ENCODE measurements around the gene GALK2. TPM values are rescaled to one million over a fixed set of nuclear protein-coding genes. Genes with fewer than 3 reads are reported as not detected.

Gene GALK2
- polyA plus RNA-seq, 3 donors from 2014 or later, result 8.8 to 25.1 (median 18.1) TPM

GRCh38 chr15:49212897-49213296, 42.9 kb downstream of the GALK2 start:
- H3K27me3 Mint-ChIP-seq (ENCODE audit: low read depth in 3 of 3), result no peaks in the 10 kb centered on the region
- no peak overlapping the region for H3K4me3 Mint-ChIP-seq
- peaks cover 47 to 51% (median 48%) of the 10 kb centered on the region in 3 donors for H3K36me3 Mint-ChIP-seq
- H3K4me1 Mint-ChIP-seq, result peaks cover 23 to 78% of the 10 kb centered on the region in 2 donors
- no peak overlapping the region for H3K27ac Mint-ChIP-seq
- H3K9me3 Mint-ChIP-seq, result peaks cover 5 to 33% (median 26%) of the 10 kb centered on the region in 6 donors
- no peak for DNase-seq

GRCh38 chr15:49215768-49216739, 46.0 kb downstream of the GALK2 start:
- H3K27ac Mint-ChIP-seq, result peak overlapping the region in 4 of 6 donors; percentile 23 to 74 (median 38)
- peak in 2 of 3 donors; percentile 23 to 24 for DNase-seq
- peaks cover 2 to 6% (median 4%) of the 10 kb centered on the region in 6 donors for H3K9me3 Mint-ChIP-seq
- H3K4me3 Mint-ChIP-seq, result no peak overlapping the region
- peaks cover 23 to 62% of the 10 kb centered on the region in 2 donors for H3K4me1 Mint-ChIP-seq
- peaks cover 34 to 46% (median 44%) of the 10 kb centered on the region in 3 donors for H3K36me3 Mint-ChIP-seq
- no peaks in the 10 kb centered on the region for H3K27me3 Mint-ChIP-seq (ENCODE audit: low read depth in 3 of 3)

GRCh38 chr15:49223536-49224274, 53.7 kb downstream of the GALK2 start:
- H3K4me3 Mint-ChIP-seq, result no peak overlapping the region
- H3K27ac Mint-ChIP-seq, result no peak overlapping the region
- no peak for DNase-seq
- H3K4me1 Mint-ChIP-seq, result peaks cover 20 to 43% of the 10 kb centered on the region in 2 donors
- H3K27me3 Mint-ChIP-seq (ENCODE audit: low read depth in 3 of 3), result peaks cover 0 to 3% (median 1%) of the 10 kb centered on the region in 3 donors
- H3K36me3 Mint-ChIP-seq, result peaks cover 24 to 59% (median 35%) of the 10 kb centered on the region in 3 donors
- peaks cover 0 to 12% (median 3%) of the 10 kb centered on the region in 6 donors for H3K9me3 Mint-ChIP-seq

- Mint-ChIP-seq H3K4me1 (peaks cover 23 to 56% of the 10 kb centered on the region in 2 donors), H3K36me3 (peaks cover 17 to 57% (median 28%) of the 10 kb centered on the region in 3 donors), H3K27me3 (ENCODE audit: low read depth in 3 of 3) (peaks cover 0 to 3% (median 2%) of the 10 kb centered on the region in 3 donors), H3K9me3 (peaks cover 0 to 12% (median 6%) of the 10 kb centered on the region in 6 donors), H3K4me3 (no peak overlapping the region), H3K27ac (peak overlapping the region in 1 of 6 donors; percentile 8)
- no peak for DNase-seq
Measured at GRCh38 chr15:49225572-49226281, 55.7 kb downstream of the GALK2 start.

- peaks cover 23 to 61% (median 31%) of the 10 kb centered on the region in 3 donors for H3K36me3 Mint-ChIP-seq
- peak overlapping the region; percentile 9 to 74 (median 36) for H3K27ac Mint-ChIP-seq
- peak overlapping the region in 1 of 5 donors; percentile 12 for H3K4me3 Mint-ChIP-seq
- peaks cover 23 to 56% of the 10 kb centered on the region in 2 donors for H3K4me1 Mint-ChIP-seq
- H3K27me3 Mint-ChIP-seq (ENCODE audit: low read depth in 3 of 3), result peaks cover 0 to 3% (median 3%) of the 10 kb centered on the region in 3 donors
- DNase-seq, result peak in 1 of 3 donors; percentile 4
- H3K9me3 Mint-ChIP-seq, result peaks cover 0 to 12% (median 6%) of the 10 kb centered on the region in 6 donors
Measured at GRCh38 chr15:49227602-49228001, 57.6 kb downstream of the GALK2 start.

- Mint-ChIP-seq H3K4me1 (peaks cover 20 to 51% of the 10 kb centered on the region in 2 donors), H3K27me3 (ENCODE audit: low read depth in 3 of 3) (peaks cover 0 to 3% (median 3%) of the 10 kb centered on the region in 3 donors), H3K9me3 (peaks cover 0 to 12% (median 6%) of the 10 kb centered on the region in 6 donors), H3K36me3 (peaks cover 26 to 63% (median 29%) of the 10 kb centered on the region in 3 donors), H3K4me3 (no peak overlapping the region), H3K27ac (no peak overlapping the region)
- DNase-seq, result no peak
Measured at GRCh38 chr15:49229922-49230321, 59.9 kb downstream of the GALK2 start.

GRCh38 chr15:49232236-49232806, 62.3 kb downstream of the GALK2 start:
- Mint-ChIP-seq H3K27me3 (ENCODE audit: low read depth in 3 of 3) (peaks cover 0 to 3% (median 0%) of the 10 kb centered on the region in 3 donors), H3K36me3 (peaks cover 23 to 47% (median 25%) of the 10 kb centered on the region in 3 donors), H3K27ac (peak overlapping the region in 2 of 6 donors; percentile 2 to 18), H3K4me3 (no peak overlapping the region), H3K4me1 (peaks cover 24 to 47% of the 10 kb centered on the region in 2 donors), H3K9me3 (peaks cover 0 to 12% (median 5%) of the 10 kb centered on the region in 6 donors)
- DNase-seq, result no peak

GRCh38 chr15:49235446-49236124, 65.5 kb downstream of the GALK2 start:
- Mint-ChIP-seq H3K4me3 (peak overlapping the region in 1 of 5 donors; percentile 27), H3K9me3 (no peaks in the 10 kb centered on the region), H3K27me3 (ENCODE audit: low read depth in 3 of 3) (peaks cover 0 to 1% (median 0%) of the 10 kb centered on the region in 3 donors), H3K4me1 (peaks cover 11 to 19% of the 10 kb centered on the region in 2 donors), H3K36me3 (peaks cover 12 to 22% (median 14%) of the 10 kb centered on the region in 3 donors), H3K27ac (peak overlapping the region; percentile 64 to 82 (median 78))
- peak; percentile 54 to 65 (median 58) for DNase-seq

GRCh38 chr15:49236869-49237268, 66.8 kb downstream of the GALK2 start:
- Mint-ChIP-seq H3K9me3 (no peaks in the 10 kb centered on the region), H3K4me1 (peaks cover 11 to 18% of the 10 kb centered on the region in 2 donors), H3K36me3 (peaks cover 8 to 13% (median 10%) of the 10 kb centered on the region in 3 donors), H3K27me3 (ENCODE audit: low read depth in 3 of 3) (no peaks in the 10 kb centered on the region), H3K27ac (peak overlapping the region in 1 of 6 donors; percentile 47), H3K4me3 (no peak overlapping the region)
- DNase-seq, result no peak

- H3K4me1 Mint-ChIP-seq, result peaks cover 11 to 18% of the 10 kb centered on the region in 2 donors
- DNase-seq, result no peak
- H3K36me3 Mint-ChIP-seq, result peaks cover 4 to 8% (median 6%) of the 10 kb centered on the region in 3 donors
- no peak overlapping the region for H3K4me3 Mint-ChIP-seq
- no peak overlapping the region for H3K27ac Mint-ChIP-seq
- no peaks in the 10 kb centered on the region for H3K9me3 Mint-ChIP-seq
- no peaks in the 10 kb centered on the region for H3K27me3 Mint-ChIP-seq (ENCODE audit: low read depth in 3 of 3)
Measured at GRCh38 chr15:49238342-49238741, 68.3 kb downstream of the GALK2 start.

GRCh38 chr15:49239105-49239504, 69.1 kb downstream of the GALK2 start:
- no peak for DNase-seq
- Mint-ChIP-seq H3K4me3 (no peak overlapping the region), H3K27ac (no peak overlapping the region), H3K9me3 (no peaks in the 10 kb centered on the region), H3K36me3 (peaks cover 4 to 11% (median 8%) of the 10 kb centered on the region in 3 donors), H3K27me3 (ENCODE audit: low read depth in 3 of 3) (no peaks in the 10 kb centered on the region), H3K4me1 (peaks cover 11 to 17% of the 10 kb centered on the region in 2 donors)

GRCh38 chr15:49242820-49243219, 72.8 kb downstream of the GALK2 start:
- H3K9me3 Mint-ChIP-seq, result no peaks in the 10 kb centered on the region
- H3K27ac Mint-ChIP-seq, result peak overlapping the region in 1 of 6 donors; percentile 32
- no peaks in the 10 kb centered on the region for H3K4me1 Mint-ChIP-seq
- no peak overlapping the region for H3K4me3 Mint-ChIP-seq
- no peaks in the 10 kb centered on the region for H3K27me3 Mint-ChIP-seq (ENCODE audit: low read depth in 3 of 3)
- H3K36me3 Mint-ChIP-seq, result peaks cover 13 to 18% (median 14%) of the 10 kb centered on the region in 3 donors
- no peak for DNase-seq
